HepG2 (cell line): ENCODE measurements around the gene AGTRAP. TPM values are rescaled to one million over a fixed set of nuclear protein-coding genes. Genes with fewer than 3 reads are reported as not detected.

ENCODE experiments used
- ARID4A ChIP-seq: sonication (generic); formaldehyde crosslinking; IDR thresholded peaks from 2 replicates; pipeline ENCODE4 v1.5.0; 2020; ENCODE audit warnings: mild to moderate bottlenecking, missing genetic modification reagents, borderline replicate concordance
- CEBPG ChIP-seq: IDR thresholded peaks from 2 replicates; pipeline ENCODE4 v1.6.1; 2016
- KAT2B ChIP-seq: fragments of 150-350 bp; IDR thresholded peaks from 2 replicates; pipeline ENCODE4 v1.6.1; 2014; ENCODE audit warnings: low read depth, low read length, borderline replicate concordance
- ZBTB4 ChIP-seq: sonication (generic); formaldehyde crosslinking; IDR thresholded peaks from 2 replicates; pipeline ENCODE4 v1.4.0; 2020; ENCODE audit warnings: missing genetic modification reagents, mild to moderate bottlenecking, borderline replicate concordance
- ZNF235 ChIP-seq: sonication (generic); formaldehyde crosslinking; IDR thresholded peaks from 2 replicates; pipeline ENCODE4 v1.8.1; 2023; ENCODE audit warnings: mild to moderate bottlenecking, missing genetic modification reagents, borderline replicate concordance
- ZNF333 ChIP-seq: sonication (generic); formaldehyde crosslinking; IDR thresholded peaks from 2 replicates; pipeline ENCODE4 v1.4.0; 2020; ENCODE audit warnings: mild to moderate bottlenecking, missing genetic modification reagents, borderline replicate concordance
- ZNF33A ChIP-seq: sonication (generic); formaldehyde crosslinking; IDR thresholded peaks from 2 replicates; pipeline ENCODE4 v1.5.1; 2020; ENCODE audit warnings: missing genetic modification reagents, mild to moderate bottlenecking, moderate library complexity, borderline replicate concordance
- ZNF768 ChIP-seq: sonication (generic); formaldehyde crosslinking; IDR thresholded peaks from 2 replicates; pipeline ENCODE4 v1.4.0; 2020; ENCODE audit warnings: missing genetic modification reagents
- polyA plus RNA-seq, 8 experiments: library from polyadenylated mRNA; depleted of rRNA in 3 of 8; stranded (reverse) in 7 of 8; unstranded in 1 of 8; fragments of >200 nt; fragmentation: Illumina TruSeq in 4 of 8; extraction: Trizol in 4 of 8; gene quantifications; 2 replicates each; pipeline versions ENCODE4 v1.2.1 to v1.2.3, GENCODE V29; 2011 to 2016; ENCODE audit warnings: low read depth in 4 of 8, missing spikeins in 1 of 8, mixed read lengths in 1 of 8; ENCODE audit not compliant: insufficient read depth in 1 of 8
- total RNA-seq, 5 experiments: library from RNA; depleted of rRNA; stranded (reverse); fragments of >200 nt; fragmentation: Illumina TruSeq; extraction: Trizol; gene quantifications; 2 replicates each; pipeline ENCODE4 v1.2.3, GENCODE V29; 2016; ENCODE audit warnings: low read depth in 1 of 5
- TF ChIP-seq, protein P1 (sequence below): sonication (generic); formaldehyde crosslinking; IDR thresholded peaks from 2 replicates; pipeline ENCODE4 v1.5.0; 2020; ENCODE audit warnings: missing genetic modification reagents
- TF ChIP-seq, protein P2 (sequence below): sonication (generic); formaldehyde crosslinking; IDR thresholded peaks from 2 replicates; pipeline ENCODE4 v1.4.0; 2020; ENCODE audit warnings: missing genetic modification reagents, borderline replicate concordance

The AGTRAP gene
- total and polyA plus RNA-seq, 2 of the 13 experiments (the other 11 are each of a cell fraction or from before 2014, with no cell fraction given) = 28.3 to 32.0 TPM

DNA sequence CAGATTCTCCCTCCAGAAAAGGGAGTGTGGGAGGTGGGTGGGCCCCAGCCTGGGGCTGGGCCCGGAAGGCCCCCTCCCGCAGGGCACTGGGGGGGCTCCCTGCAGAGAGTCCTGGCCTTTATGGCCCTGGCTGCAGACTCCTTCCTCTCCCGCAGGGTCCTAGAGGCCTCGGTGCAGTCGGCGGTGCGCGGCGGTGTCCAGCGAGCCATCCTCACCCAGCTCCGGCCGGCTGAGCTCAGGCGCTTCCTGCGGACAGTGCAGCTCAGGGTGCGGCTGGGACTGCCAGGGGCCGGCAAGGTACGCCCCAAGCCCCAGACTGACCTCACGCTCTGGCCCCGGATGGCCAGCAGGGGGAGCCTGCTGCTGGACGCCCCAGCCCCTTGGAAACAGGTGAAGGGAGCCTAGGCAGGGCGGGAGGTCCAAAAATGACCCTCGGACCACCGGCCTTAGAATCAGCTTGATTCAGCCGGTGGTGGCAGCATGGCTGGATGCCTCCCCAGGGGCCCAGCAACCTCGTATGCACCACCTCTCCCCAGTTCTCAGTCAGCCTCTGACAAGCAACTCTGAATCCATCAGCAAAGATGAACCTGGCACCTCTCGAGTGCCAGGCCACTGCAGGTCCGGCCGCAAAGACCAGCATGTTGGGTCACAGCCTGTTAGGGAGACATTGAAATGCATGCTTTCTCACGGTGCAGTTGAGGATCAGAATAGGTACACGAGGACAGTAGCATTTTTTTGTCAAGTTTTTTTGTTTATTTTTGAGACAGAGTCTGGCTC lies 49.2 kb downstream of the AGTRAP start (continued):
- TF ChIP-seq ZBTB4 (no peak), KAT2B (no peak), ZNF33A (CRISPR knock-in tag) (no peak), ZNF333 (no peak), CEBPG (CRISPR knock-in tag) (no peak), ZNF235 (no peak), ZNF768 (CRISPR knock-in tag) (peak; percentile 58; the same call in 1 of the 2 replicates), ARID4A (CRISPR knock-in tag) (no peak; the same call in 1 of the 2 replicates)
- TF ChIP-seq, protein P1, sequence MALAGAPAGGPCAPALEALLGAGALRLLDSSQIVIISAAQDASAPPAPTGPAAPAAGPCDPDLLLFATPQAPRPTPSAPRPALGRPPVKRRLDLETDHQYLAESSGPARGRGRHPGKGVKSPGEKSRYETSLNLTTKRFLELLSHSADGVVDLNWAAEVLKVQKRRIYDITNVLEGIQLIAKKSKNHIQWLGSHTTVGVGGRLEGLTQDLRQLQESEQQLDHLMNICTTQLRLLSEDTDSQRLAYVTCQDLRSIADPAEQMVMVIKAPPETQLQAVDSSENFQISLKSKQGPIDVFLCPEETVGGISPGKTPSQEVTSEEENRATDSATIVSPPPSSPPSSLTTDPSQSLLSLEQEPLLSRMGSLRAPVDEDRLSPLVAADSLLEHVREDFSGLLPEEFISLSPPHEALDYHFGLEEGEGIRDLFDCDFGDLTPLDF = no peak
- TF ChIP-seq, protein P2, sequence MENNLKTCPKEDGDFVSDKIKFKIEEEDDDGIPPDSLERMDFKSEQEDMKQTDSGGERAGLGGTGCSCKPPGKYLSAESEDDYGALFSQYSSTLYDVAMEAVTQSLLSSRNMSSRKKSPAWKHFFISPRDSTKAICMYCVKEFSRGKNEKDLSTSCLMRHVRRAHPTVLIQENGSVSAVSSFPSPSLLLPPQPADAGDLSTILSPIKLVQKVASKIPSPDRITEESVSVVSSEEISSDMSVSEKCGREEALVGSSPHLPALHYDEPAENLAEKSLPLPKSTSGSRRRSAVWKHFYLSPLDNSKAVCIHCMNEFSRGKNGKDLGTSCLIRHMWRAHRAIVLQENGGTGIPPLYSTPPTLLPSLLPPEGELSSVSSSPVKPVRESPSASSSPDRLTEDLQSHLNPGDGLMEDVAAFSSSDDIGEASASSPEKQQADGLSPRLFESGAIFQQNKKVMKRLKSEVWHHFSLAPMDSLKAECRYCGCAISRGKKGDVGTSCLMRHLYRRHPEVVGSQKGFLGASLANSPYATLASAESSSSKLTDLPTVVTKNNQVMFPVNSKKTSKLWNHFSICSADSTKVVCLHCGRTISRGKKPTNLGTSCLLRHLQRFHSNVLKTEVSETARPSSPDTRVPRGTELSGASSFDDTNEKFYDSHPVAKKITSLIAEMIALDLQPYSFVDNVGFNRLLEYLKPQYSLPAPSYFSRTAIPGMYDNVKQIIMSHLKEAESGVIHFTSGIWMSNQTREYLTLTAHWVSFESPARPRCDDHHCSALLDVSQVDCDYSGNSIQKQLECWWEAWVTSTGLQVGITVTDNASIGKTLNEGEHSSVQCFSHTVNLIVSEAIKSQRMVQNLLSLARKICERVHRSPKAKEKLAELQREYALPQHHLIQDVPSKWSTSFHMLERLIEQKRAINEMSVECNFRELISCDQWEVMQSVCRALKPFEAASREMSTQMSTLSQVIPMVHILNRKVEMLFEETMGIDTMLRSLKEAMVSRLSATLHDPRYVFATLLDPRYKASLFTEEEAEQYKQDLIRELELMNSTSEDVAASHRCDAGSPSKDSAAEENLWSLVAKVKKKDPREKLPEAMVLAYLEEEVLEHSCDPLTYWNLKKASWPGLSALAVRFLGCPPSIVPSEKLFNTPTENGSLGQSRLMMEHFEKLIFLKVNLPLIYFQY (CRISPR knock-in tag) = no peak
